ENCODE data around the gene CMBL. TPM values are rescaled to one million over a fixed set of nuclear protein-coding genes. Genes with fewer than 3 reads are reported as not detected.
A peak's percentile ranks its signal among the peaks of the same experiment; 100 is the strongest.

CMBL gene
- total and polyA plus RNA-seq, 10 donors = 1.3 to 11.2 (median 4.1) TPM

DNA sequence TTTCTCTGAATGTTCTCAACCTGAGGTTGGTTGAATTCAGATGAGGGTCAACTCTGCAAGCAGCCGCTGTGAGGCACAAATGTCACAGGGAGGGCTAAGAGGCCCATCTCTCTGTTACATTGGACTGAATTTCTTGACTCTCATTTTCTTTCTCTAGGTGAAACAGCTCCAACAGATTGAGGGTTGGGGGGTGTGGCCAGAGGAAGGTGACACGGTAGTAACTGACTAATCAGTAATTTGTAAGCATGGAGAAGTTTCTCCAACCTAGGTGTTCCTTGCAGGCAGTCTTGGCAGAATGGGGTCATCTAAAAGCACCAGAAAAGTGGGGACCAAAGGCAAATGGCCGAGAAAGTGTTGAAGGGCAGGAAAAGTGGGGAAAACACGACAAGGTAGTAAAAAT is 40.9 kb downstream of the CMBL start:
- Histone ChIP-seq H3K4me3 (no peak overlapping the region), H3K9me3 (no peaks in the 10 kb centered on the region), H3K4me1 (peaks cover 0 to 8% (median 0%) of the 10 kb centered on the region in 6 donors), H3K27me3 (replicated peaks in 1 of 7) (no peaks in the 10 kb centered on the region), H3K27ac (no peak overlapping the region), H3K36me3 (peaks cover 0 to 47% (median 39%) of the 10 kb centered on the region in 6 donors)
- no peak for DNase-seq
- 82 to 91% (median 87%) methylated on average over 4 of the region's 4 CpGs for WGBS, 5 donors
- intact Hi-C loops (cut with DNase I; ENCODE audit: low total_unique reads) = no loop called here
- TF ChIP-seq, protein P1, sequence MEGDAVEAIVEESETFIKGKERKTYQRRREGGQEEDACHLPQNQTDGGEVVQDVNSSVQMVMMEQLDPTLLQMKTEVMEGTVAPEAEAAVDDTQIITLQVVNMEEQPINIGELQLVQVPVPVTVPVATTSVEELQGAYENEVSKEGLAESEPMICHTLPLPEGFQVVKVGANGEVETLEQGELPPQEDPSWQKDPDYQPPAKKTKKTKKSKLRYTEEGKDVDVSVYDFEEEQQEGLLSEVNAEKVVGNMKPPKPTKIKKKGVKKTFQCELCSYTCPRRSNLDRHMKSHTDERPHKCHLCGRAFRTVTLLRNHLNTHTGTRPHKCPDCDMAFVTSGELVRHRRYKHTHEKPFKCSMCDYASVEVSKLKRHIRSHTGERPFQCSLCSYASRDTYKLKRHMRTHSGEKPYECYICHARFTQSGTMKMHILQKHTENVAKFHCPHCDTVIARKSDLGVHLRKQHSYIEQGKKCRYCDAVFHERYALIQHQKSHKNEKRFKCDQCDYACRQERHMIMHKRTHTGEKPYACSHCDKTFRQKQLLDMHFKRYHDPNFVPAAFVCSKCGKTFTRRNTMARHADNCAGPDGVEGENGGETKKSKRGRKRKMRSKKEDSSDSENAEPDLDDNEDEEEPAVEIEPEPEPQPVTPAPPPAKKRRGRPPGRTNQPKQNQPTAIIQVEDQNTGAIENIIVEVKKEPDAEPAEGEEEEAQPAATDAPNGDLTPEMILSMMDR (IDR thresholded peaks at IDR 0.05 in 8 of 11, conservative IDR thresholded peaks at IDR 0.05 in 3 of 11) = no peak
- TF ChIP-seq POLR2A (IDR thresholded peaks at IDR 0.05) = no peak
- TF ChIP-seq POLR2AphosphoS5 (IDR thresholded peaks at IDR 0.05) = no peak

DNA sequence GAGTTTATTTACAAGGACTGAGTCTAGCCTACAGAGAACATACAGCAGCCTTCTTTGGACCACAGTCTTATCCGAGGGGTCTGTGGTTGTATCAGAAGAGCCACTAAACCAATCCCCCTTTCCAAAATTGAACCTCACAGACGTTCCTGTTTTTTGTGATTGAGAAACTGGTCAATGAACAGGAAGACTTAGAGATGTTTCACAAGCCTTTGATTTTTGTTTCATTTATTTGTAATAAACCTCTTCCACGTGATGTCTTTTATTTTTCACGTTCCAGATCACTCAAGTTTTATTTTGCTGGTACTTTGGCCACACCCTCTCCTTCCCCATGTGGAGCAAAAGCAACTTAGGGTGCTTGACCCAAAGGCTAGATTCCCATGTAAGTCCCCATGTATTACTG is 41.6 kb downstream of the CMBL start:
- no peak for DNase-seq
- Histone ChIP-seq H3K4me1 (peaks cover 0 to 8% (median 0%) of the 10 kb centered on the region in 6 donors), H3K4me3 (no peak overlapping the region), H3K9me3 (no peaks in the 10 kb centered on the region), H3K27ac (no peak overlapping the region), H3K36me3 (peaks cover 0 to 54% (median 46%) of the 10 kb centered on the region in 6 donors), H3K27me3 (replicated peaks in 1 of 7) (no peaks in the 10 kb centered on the region)
- 41 to 76% (median 52%) methylated on average over 4 of the region's 4 CpGs for WGBS, 5 donors
- intact Hi-C loops (cut with DNase I; ENCODE audit: low total_unique reads) = no loop called here
- no peak for TF ChIP-seq POLR2A (IDR thresholded peaks at IDR 0.05)
- TF ChIP-seq, protein P1 (IDR thresholded peaks at IDR 0.05 in 8 of 11, conservative IDR thresholded peaks at IDR 0.05 in 3 of 11) = no peak
- TF ChIP-seq POLR2AphosphoS5 (IDR thresholded peaks at IDR 0.05) = no peak

DNA sequence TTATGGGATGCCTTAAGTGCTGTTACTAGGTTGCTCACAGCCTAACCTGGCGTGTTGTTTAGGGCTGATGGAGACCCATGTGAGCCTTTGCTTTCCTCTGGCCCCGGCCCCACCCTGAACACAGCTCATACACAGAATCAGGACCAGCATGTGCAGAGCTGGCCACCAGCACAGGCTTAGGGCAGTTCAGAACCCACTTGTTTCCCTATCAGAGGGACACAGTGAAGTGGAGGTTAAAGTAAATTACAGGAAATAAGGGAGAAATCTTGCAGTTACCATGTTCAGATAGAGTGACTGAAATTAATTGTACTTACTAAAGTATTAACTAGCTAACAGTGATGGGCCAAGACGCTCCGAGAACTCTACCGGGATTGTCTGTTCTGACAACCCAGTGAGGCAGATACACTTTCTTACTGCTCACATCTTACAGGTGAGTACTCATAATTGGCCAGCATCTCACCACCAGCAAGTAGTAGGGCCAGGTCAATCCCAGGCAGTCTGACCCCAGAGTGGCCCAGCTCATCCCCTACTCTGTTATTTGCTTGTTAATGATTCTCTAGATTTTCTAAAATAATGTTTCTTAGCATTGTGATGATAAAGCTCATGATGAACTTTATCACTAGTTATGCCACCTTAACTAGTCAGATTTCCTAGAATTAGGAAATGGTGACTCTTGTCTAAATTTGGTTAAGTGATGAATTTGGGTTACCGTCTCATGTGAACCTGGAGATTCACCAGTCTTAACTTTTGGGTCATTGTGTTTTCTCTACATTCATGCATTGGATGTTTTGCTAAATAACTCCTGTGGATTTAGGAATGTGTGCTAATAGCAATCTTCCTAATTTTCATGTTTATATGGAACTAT is 42.2 kb downstream of the CMBL start:
- Histone ChIP-seq H3K4me1 (peaks cover 0 to 8% (median 0%) of the 10 kb centered on the region in 6 donors), H3K4me3 (no peak overlapping the region), H3K36me3 (peaks cover 0 to 61% (median 53%) of the 10 kb centered on the region in 6 donors), H3K27me3 (replicated peaks in 1 of 7) (no peaks in the 10 kb centered on the region), H3K27ac (peak overlapping the region in 1 of 8 donors; percentile 38), H3K9me3 (no peaks in the 10 kb centered on the region)
- no peak for DNase-seq
- TF ChIP-seq POLR2AphosphoS5 (IDR thresholded peaks at IDR 0.05) = peak in 1 of 3 donors; percentile 3
- TF ChIP-seq, protein P1 (IDR thresholded peaks at IDR 0.05 in 8 of 11, conservative IDR thresholded peaks at IDR 0.05 in 3 of 11) = no peak
- 61 to 76% (median 64%) methylated on average over 6 of the region's 6 CpGs for WGBS, 5 donors
- intact Hi-C loops (cut with DNase I; ENCODE audit: low total_unique reads) = no loop called here

DNA sequence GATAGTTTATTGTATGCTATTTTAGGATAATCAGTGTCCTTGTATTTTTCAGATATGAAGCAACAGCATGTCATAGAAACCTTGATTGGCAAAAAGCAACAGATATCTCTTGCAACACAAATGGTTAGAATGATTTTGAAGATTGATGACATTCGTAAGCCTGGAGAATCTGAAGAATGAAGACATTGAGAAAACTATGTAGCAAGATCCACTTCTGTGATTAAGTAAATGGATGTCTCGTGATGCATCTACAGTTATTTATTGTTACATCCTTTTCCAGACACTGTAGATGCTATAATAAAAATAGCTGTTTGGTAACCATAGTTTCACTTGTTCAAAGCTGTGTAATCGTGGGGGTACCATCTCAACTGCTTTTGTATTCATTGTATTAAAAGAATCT is 43.1 kb downstream of the CMBL start:
- Histone ChIP-seq H3K9me3 (no peaks in the 10 kb centered on the region), H3K36me3 (peaks cover 3 to 70% (median 62%) of the 10 kb centered on the region in 6 donors), H3K27ac (no peak overlapping the region), H3K4me3 (no peak overlapping the region), H3K4me1 (peaks cover 0 to 8% (median 0%) of the 10 kb centered on the region in 6 donors), H3K27me3 (replicated peaks in 1 of 7) (no peaks in the 10 kb centered on the region)
- TF ChIP-seq POLR2A (IDR thresholded peaks at IDR 0.05) (no peak), POLR2AphosphoS5 (IDR thresholded peaks at IDR 0.05) (no peak)
- TF ChIP-seq, protein P1 (IDR thresholded peaks at IDR 0.05 in 8 of 11, conservative IDR thresholded peaks at IDR 0.05 in 3 of 11) = no peak
- DNase-seq = no peak
- intact Hi-C loops (cut with DNase I; ENCODE audit: low total_unique reads) = no loop called here
- 41 to 78% (median 71%) methylated on average over 3 of the region's 3 CpGs for WGBS, 5 donors

Measured in spleen (tissue), 11 donors.